ENCODE results near the gene BNIP5. TPM values are rescaled to one million over a fixed set of nuclear protein-coding genes. Genes with fewer than 3 reads are reported as not detected.

Gene BNIP5
- total RNA-seq, 3 donors from 2014 or later = under 0.01 TPM; not detected in 2

DNA sequence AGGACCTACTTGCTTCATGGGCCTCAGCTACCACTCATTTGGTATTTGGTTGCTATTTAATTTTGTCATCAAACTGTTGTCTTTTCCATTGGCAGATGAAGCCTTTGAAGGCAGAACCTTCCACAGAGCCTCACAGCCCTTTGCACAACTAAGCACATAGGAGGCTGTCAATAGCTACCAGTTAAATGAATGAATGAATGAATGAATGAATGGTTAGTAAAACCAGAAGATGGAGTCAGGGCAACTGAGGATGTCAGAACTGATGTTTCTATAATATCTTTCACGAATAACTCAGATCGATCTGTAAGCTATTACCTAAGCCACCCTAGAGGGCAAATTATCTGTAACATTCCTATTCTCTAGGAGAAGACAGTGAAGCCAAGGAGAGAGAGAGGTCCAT, 19.1 kb downstream of the BNIP5 start:
- TF ChIP-seq POLR2A (IDR thresholded peaks at IDR 0.05) (no peak), CTCF (IDR thresholded peaks at IDR 0.05) (no peak), POLR2AphosphoS5 (IDR thresholded peaks at IDR 0.05) (no peak)
- Histone ChIP-seq H3K4me1 (no peaks in the 10 kb centered on the region), H3K4me3 (no peak overlapping the region), H3K27me3 (no peaks in the 10 kb centered on the region), H3K36me3 (no peaks in the 10 kb centered on the region), H3K27ac (no peak overlapping the region), H3K9me3 (no peaks in the 10 kb centered on the region)
- no peak for DNase-seq (ENCODE audit: low spot score in 2 of 2)
- intact Hi-C loops (cut with DNase I; ENCODE audit: low total_unique reads) = no loop called here

DNA sequence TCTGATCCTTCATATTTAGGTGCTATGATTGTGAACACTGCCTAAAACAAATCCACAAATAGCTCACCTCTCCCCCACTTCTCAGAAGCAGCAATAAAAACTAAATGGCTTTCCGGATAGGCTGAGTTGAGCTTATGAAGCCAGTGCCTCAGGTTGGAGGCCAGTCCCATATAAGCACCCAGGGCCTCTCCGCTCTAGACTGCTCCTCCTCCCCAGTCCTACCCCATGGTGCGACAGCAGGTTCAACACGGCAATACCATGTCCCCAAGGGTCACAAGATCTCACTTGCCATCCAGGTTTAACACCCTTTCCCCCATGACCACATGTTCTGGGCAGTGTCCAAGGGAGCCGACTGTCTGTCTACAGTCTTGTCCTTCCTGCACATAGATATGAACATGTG, 20.8 kb downstream of the BNIP5 start:
- intact Hi-C loops (cut with DNase I; ENCODE audit: low total_unique reads) = no loop called here
- H3K4me1 ChIP-seq = no peaks in the 10 kb centered on the region
- no peak overlapping the region for H3K27ac ChIP-seq
- no peaks in the 10 kb centered on the region for H3K9me3 ChIP-seq
- H3K27me3 ChIP-seq = no peaks in the 10 kb centered on the region
- H3K36me3 ChIP-seq = no peaks in the 10 kb centered on the region
- no peak for DNase-seq (ENCODE audit: low spot score in 2 of 2)
- TF ChIP-seq CTCF (IDR thresholded peaks at IDR 0.05) = no peak
- no peak for TF ChIP-seq POLR2A (IDR thresholded peaks at IDR 0.05)
- no peak for TF ChIP-seq POLR2AphosphoS5 (IDR thresholded peaks at IDR 0.05)
- no peak overlapping the region for H3K4me3 ChIP-seq

DNA sequence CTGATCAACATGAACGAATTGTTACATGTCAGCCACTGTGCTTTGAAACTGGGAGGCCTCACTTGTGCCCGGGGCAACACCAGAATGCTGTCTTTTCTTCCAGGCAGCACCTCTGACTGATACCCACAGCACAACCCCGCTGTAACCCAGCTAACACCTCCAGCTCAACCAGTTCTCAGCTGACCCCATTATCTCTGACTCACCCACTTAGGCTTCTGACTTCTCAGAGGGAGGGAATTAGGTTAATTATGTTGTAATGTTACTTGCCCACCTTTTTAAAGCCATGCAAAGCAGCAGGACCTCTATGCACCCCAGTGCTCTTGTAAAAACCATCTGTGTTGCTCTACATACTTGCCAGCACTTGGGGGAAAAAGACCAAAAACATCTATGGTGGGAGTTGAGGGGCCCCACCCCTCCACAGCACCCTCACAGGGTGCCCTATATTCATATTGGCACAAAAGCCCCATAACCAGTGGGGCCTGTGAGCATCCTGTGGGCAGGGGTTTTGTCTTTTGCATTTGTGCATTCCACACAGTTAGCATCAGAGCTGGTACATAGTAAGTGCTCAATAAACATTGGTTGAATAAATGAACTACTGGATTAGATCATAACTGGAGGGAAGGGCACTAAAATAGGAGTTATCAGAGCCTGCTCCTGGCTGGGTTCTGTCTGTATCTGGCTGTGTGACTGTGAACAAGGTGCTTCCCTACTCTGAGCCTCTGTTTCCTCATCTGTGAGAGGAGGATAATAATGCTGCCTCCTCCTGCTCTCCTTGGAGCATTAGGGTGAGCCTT, 22.3 kb downstream of the BNIP5 start:
- H3K9me3 ChIP-seq = no peaks in the 10 kb centered on the region
- H3K36me3 ChIP-seq = no peaks in the 10 kb centered on the region
- H3K4me1 ChIP-seq = no peaks in the 10 kb centered on the region
- H3K27ac ChIP-seq = no peak overlapping the region
- H3K27me3 ChIP-seq = no peaks in the 10 kb centered on the region
- no peak overlapping the region for H3K4me3 ChIP-seq
- DNase-seq (ENCODE audit: low spot score in 2 of 2) = no peak
- no peak for TF ChIP-seq POLR2A (IDR thresholded peaks at IDR 0.05)
- TF ChIP-seq POLR2AphosphoS5 (IDR thresholded peaks at IDR 0.05) = no peak
- no peak for TF ChIP-seq CTCF (IDR thresholded peaks at IDR 0.05)
- intact Hi-C loops (cut with DNase I; ENCODE audit: low total_unique reads) = no loop called here

DNA sequence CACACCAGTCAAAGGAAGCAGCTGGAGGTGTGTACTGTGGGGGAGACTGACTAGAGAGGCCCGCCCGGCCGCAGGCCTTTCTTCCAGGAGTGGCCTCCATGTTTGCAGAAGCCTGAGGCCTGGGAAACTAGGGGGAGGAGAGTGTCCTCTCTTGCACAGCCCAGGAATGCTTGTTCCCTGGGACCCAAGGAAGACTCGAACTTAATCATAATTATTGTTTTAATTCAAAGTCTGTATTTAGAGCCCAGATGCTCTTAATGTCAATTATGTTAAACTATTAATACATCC, 23.1 kb downstream of the BNIP5 start:
- TF ChIP-seq CTCF (IDR thresholded peaks at IDR 0.05) (no peak), POLR2AphosphoS5 (IDR thresholded peaks at IDR 0.05) (no peak), POLR2A (IDR thresholded peaks at IDR 0.05) (no peak)
- Histone ChIP-seq H3K27me3 (no peaks in the 10 kb centered on the region), H3K9me3 (no peaks in the 10 kb centered on the region), H3K4me1 (no peaks in the 10 kb centered on the region), H3K4me3 (no peak overlapping the region), H3K36me3 (no peaks in the 10 kb centered on the region), H3K27ac (no peak overlapping the region)
- intact Hi-C loops (cut with DNase I; ENCODE audit: low total_unique reads) = no loop called here
- DNase-seq (ENCODE audit: low spot score in 2 of 2) = no peak

GRCh38 chr6:36312854-36313648, 23.6 kb downstream of the BNIP5 start:
- H3K27me3 ChIP-seq = no peaks in the 10 kb centered on the region
- no peak overlapping the region for H3K27ac ChIP-seq
- no peak for DNase-seq (ENCODE audit: low spot score in 2 of 2)
- no peak overlapping the region for H3K4me3 ChIP-seq
- no peaks in the 10 kb centered on the region for H3K9me3 ChIP-seq
- intact Hi-C loops (cut with DNase I; ENCODE audit: low total_unique reads) = no loop called here
- no peaks in the 10 kb centered on the region for H3K4me1 ChIP-seq
- TF ChIP-seq POLR2A (IDR thresholded peaks at IDR 0.05) (no peak), CTCF (IDR thresholded peaks at IDR 0.05) (no peak), POLR2AphosphoS5 (IDR thresholded peaks at IDR 0.05) (no peak)
- H3K36me3 ChIP-seq = no peaks in the 10 kb centered on the region
